HCT116 (cell line): ENCODE data around the gene HIP1. TPM values are rescaled to one million over a fixed set of nuclear protein-coding genes. Genes with fewer than 3 reads are reported as not detected.
"Not testable (repeated sequence)": the region's sequence is repeated elsewhere in the genome, so short reads cannot be mapped to it uniquely, and the experiment has no call there.

Source experiments
- ATAC-seq: fragments of 200-7000 bp; cut with Tn5 transposase; 2 replicates; pipeline ENCODE4 v1.9.1; 2020; ENCODE audit warnings: mild to moderate bottlenecking, moderate library complexity
- BruUV-seq: library from RNA; stranded (reverse); fragments of 400-500 nt; replicated peaks from 2 replicates; lab custom pipeline; 2021; lab: Mats Ljungman, UMichigan
- CTCF ChIA-PET: fragments of 300-600 bp; sonication (Branson Sonifier 250); formaldehyde crosslinking; loops from one replicate; lab custom pipeline; 2021; ENCODE audit warnings: antibody characterized with exemption; lab: Charles Lee
- POLR2A ChIA-PET: fragments of 300-600, 350-600 bp; sonication (Branson Sonifier 250); formaldehyde crosslinking; loops from one replicate; lab custom pipeline; 2021; ENCODE audit warnings: antibody characterized with exemption; lab: Charles Lee
- RAD21 ChIA-PET, 2 experiments: fragments of 300-600 bp; sonication (Branson Sonifier 250); formaldehyde crosslinking; loops; one replicate each; lab custom pipeline; 2023; ENCODE audit warnings: low total read pairs in 2 of 2; ENCODE audit not compliant: uncharacterized antibody in 2 of 2, unreplicated experiment in 2 of 2, low non-redundant PET in 1 of 2; lab: Charles Lee
- DNase-seq: peaks from one replicate; pipeline ENCODE4 v3.0.0-alpha.2; 2010; ENCODE audit warnings: low read depth, low spot score
- H2AFZ ChIP-seq: fragments of 200-600 bp; shearing (Covaris generic), sonication (generic); 2 replicates; pipeline ENCODE4 v1.6.1; 2017; ENCODE audit warnings: low read depth, mixed run types, mixed read lengths, antibody characterized with exemption, low read length; ENCODE audit not compliant: poor library complexity, severe bottlenecking
- H3K27ac ChIP-seq: 2 replicates; pipeline ENCODE4 v1.5.1; 2012; ENCODE audit warnings: low read depth, low read length
- H3K27me3 ChIP-seq: fragments of 200-600 bp; sonication (generic); 2 replicates; pipeline ENCODE4 v1.6.1; 2016; ENCODE audit warnings: mixed run types, low read length, mixed read lengths; ENCODE audit not compliant: insufficient read depth
- H3K36me3 ChIP-seq, 2 experiments: fragments of 200-500 bp in 1 of 2; fragments of 200-600 bp in 1 of 2; sonication (Bioruptor generic) in 1 of 2; sonication (generic) in 1 of 2; 2 replicates each; pipeline versions ENCODE4 v1.5.1 to v1.6.1; 2014 to 2016; ENCODE audit warnings: low read length in 2 of 2, inconsistent platforms in 1 of 2, mixed read lengths in 1 of 2, mixed run types in 1 of 2; ENCODE audit not compliant: insufficient read depth in 2 of 2, control insufficient read depth in 1 of 2
- H3K4me1 ChIP-seq, 2 experiments: fragments of 200-600 bp in 1 of 2; sonication (generic) in 1 of 2; 2 replicates each; pipeline versions ENCODE4 v1.5.1 to v1.6.1; 2012 to 2017; ENCODE audit warnings: low read length in 2 of 2, inconsistent platforms in 1 of 2, mild to moderate bottlenecking in 1 of 2, mixed read lengths in 1 of 2, mixed run types in 1 of 2, moderate library complexity in 1 of 2; ENCODE audit not compliant: insufficient read depth in 2 of 2, control insufficient read depth in 1 of 2
- H3K4me2 ChIP-seq: fragments of 200-600 bp; sonication (generic); 2 replicates; pipeline ENCODE4 v1.6.1; 2017; ENCODE audit warnings: mixed run types, low read length, mixed read lengths
- H3K4me3 ChIP-seq, 2 experiments: fragments of 200-600 bp in 1 of 2; sonication (generic) in 1 of 2; replicated peaks in 1 of 2; 2 replicates each; pipeline ENCODE4 v1.5.1; 2011 to 2016; ENCODE audit warnings: low read length in 2 of 2, control low read depth in 1 of 2, low read depth in 1 of 2, mild to moderate bottlenecking in 1 of 2, mixed read lengths in 1 of 2, mixed run types in 1 of 2
- H3K79me2 ChIP-seq: fragments of 200-600 bp; sonication (generic); 2 replicates; pipeline ENCODE4 v1.6.1; 2017; ENCODE audit warnings: mild to moderate bottlenecking, mixed run types, low read length, moderate library complexity, mixed read lengths; ENCODE audit not compliant: insufficient read depth
- H3K9ac ChIP-seq: fragments of 200-600 bp; sonication (generic); 2 replicates; pipeline ENCODE4 v1.6.1; 2016; ENCODE audit warnings: low read length, mixed read lengths
- H3K9me2 ChIP-seq: fragments of 200-600 bp; sonication (generic), shearing (Covaris generic); 2 replicates; pipeline ENCODE4 v1.6.1; 2017; ENCODE audit warnings: mixed run types, mild to moderate bottlenecking, moderate library complexity; ENCODE audit not compliant: insufficient read depth
- H3K9me3 ChIP-seq, 2 experiments: fragments of 200-500 bp in 1 of 2; fragments of 200-600 bp in 1 of 2; sonication (Bioruptor generic) in 1 of 2; sonication (generic) in 1 of 2; 2 replicates each; pipeline ENCODE4 v1.6.1; 2014 to 2017; ENCODE audit warnings: low read length in 2 of 2, mixed read lengths in 2 of 2, inconsistent platforms in 1 of 2, low read depth in 1 of 2, mild to moderate bottlenecking in 1 of 2, mixed run types in 1 of 2, moderate library complexity in 1 of 2; ENCODE audit not compliant: control insufficient read depth in 1 of 2, insufficient read depth in 1 of 2
- H4K20me1 ChIP-seq: fragments of 200-600 bp; sonication (generic), shearing (Covaris generic); 2 replicates; pipeline ENCODE4 v1.6.1; 2017; ENCODE audit warnings: mixed run types, mild to moderate bottlenecking, moderate library complexity; ENCODE audit not compliant: insufficient read depth
- ATF3 ChIP-seq: IDR thresholded peaks from 2 replicates; pipeline ENCODE4 v1.6.1; 2012
- CBX3 ChIP-seq: IDR thresholded peaks from 2 replicates; pipeline ENCODE4 v1.6.1; 2012; ENCODE audit warnings: low read depth
- ELF1 ChIP-seq: IDR thresholded peaks from 2 replicates; pipeline ENCODE4 v1.6.1; 2012; ENCODE audit warnings: low read depth, borderline replicate concordance
- EZH2phosphoT487 ChIP-seq: fragments of 200-600 bp; IDR thresholded peaks from 2 replicates; pipeline ENCODE4 v1.6.1; 2018; ENCODE audit warnings: antibody characterized with exemption, borderline replicate concordance
- REST ChIP-seq: IDR thresholded peaks from 2 replicates; pipeline ENCODE4 v1.6.1; 2012; ENCODE audit warnings: low read depth
- SIN3A ChIP-seq: IDR thresholded peaks from 2 replicates; pipeline ENCODE4 v1.6.1; 2012; ENCODE audit warnings: low read depth
- SP1 ChIP-seq: IDR thresholded peaks from 2 replicates; pipeline ENCODE4 v1.6.1; 2012; ENCODE audit warnings: low read depth
- ZFX ChIP-seq: fragments of 450-650 bp; IDR thresholded peaks from 2 replicates; pipeline ENCODE4 v1.6.1; 2017
- intact Hi-C: fragments of 100-400 bp; cut with micrococcal nuclease; formaldehyde crosslinking; loops from 2 replicates; pipeline ENCODE4 v1.10.0; 2022
- total RNA-seq: library from RNA; stranded (reverse); gene quantifications from one replicate; pipeline ENCODE4 v1.2.1, GENCODE V29; 2021; ENCODE audit not compliant: unreplicated experiment

The HIP1 gene
- total RNA-seq, 1 experiment from 2014 or later, result 22.1 TPM

GRCh38 chr7:75601539-75601938 is 137.2 kb downstream of the HIP1 start (continued):
- no peak for TF ChIP-seq REST
- no peak for TF ChIP-seq SP1
- TF ChIP-seq EZH2phosphoT487, result no peak
- no peak for TF ChIP-seq ZFX
- no peak for TF ChIP-seq ATF3
- no peak for TF ChIP-seq CBX3
- TF ChIP-seq ELF1, result no peak
- TF ChIP-seq SIN3A, result no peak

GRCh38 chr7:75600748-75601147 is 138.0 kb downstream of the HIP1 start:
- H3K36me3 ChIP-seq, H4K20me1 ChIP-seq, H3K9ac ChIP-seq, H3K4me2 ChIP-seq, H3K27me3 ChIP-seq, H3K27ac ChIP-seq, RAD21 ChIA-PET, intact Hi-C loops, POLR2A ChIA-PET, ATAC-seq, DNase-seq, H3K9me3 ChIP-seq, H3K79me2 ChIP-seq, BruUV-seq, H3K9me2 ChIP-seq, H3K4me3 ChIP-seq, CTCF ChIA-PET, H2AFZ ChIP-seq: not testable (repeated sequence)
- peaks cover 13 to 32% of the 10 kb centered on the region in 2 experiments for H3K4me1 ChIP-seq
